Measurements from ENCODE around the gene CARS2.
A peak's percentile ranks its signal among the peaks of the same experiment; 100 is the strongest.

CARS2 gene

GRCh38 chr13:110712849-110713641 is 7.1 kb upstream of the CARS2 start (continued):
- TF ChIP-seq ZNF704 (tag by site-specific recombination; IDR thresholded peaks at IDR 0.05) (no peak), ZNF768 (tag by site-specific recombination; IDR thresholded peaks at IDR 0.05) (no peak), GFI1B (tag by site-specific recombination; IDR thresholded peaks at IDR 0.05) (no peak; the same call in 1 of the 2 replicates), ZNF416 (tag by site-specific recombination; IDR thresholded peaks at IDR 0.05) (no peak), ZNF426 (tag by site-specific recombination; IDR thresholded peaks at IDR 0.05) (no peak), ZXDB (tag by site-specific recombination; IDR thresholded peaks at IDR 0.05) (peak; percentile 82; the same call in 1 of the 2 replicates), ZNF239 (tag by site-specific recombination; IDR thresholded peaks at IDR 0.05) (no peak), ZNF558 (tag by site-specific recombination; IDR thresholded peaks at IDR 0.05) (no peak), ZNF830 (tag by site-specific recombination; IDR thresholded peaks at IDR 0.05; ENCODE audit: low read depth) (no peak), ZNF175 (tag by site-specific recombination; IDR thresholded peaks at IDR 0.05) (no peak), ZNF10 (tag by site-specific recombination; IDR thresholded peaks at IDR 0.05) (0 out of 2 replicates have a peak, but pooled peaks have one; percentile 53), PATZ1 (tag by site-specific recombination; IDR thresholded peaks at IDR 0.05) (peak; percentile 93), ZNF423 (tag by site-specific recombination; IDR thresholded peaks at IDR 0.05) (no peak), ZNF660 (tag by site-specific recombination; IDR thresholded peaks at IDR 0.05) (peak; percentile 72; the same call in 1 of the 2 replicates), ZBTB26 (tag by site-specific recombination; optimal IDR thresholded peaks at IDR 0.05) (peak; percentile 75), ZNF561 (tag by site-specific recombination; IDR thresholded peaks at IDR 0.05; ENCODE audit: borderline replicate concordance) (peak; percentile 48; the same call in 1 of the 2 replicates), ZNF366 (tag by site-specific recombination; conservative IDR thresholded peaks at IDR 0.05) (no peak), ZNF560 (tag by site-specific recombination; IDR thresholded peaks at IDR 0.05; ENCODE audit: borderline replicate concordance) (no peak), ZNF157 (tag by site-specific recombination; IDR thresholded peaks at IDR 0.05) (no peak), SP7 (tag by site-specific recombination; IDR thresholded peaks at IDR 0.05) (peak; percentile 74), REST (tag by site-specific recombination; IDR thresholded peaks at IDR 0.05) (peak; percentile 55; the same call in 1 of the 2 replicates), ZNF169 (tag by site-specific recombination; IDR thresholded peaks at IDR 0.05) (no peak), ZNF510 (tag by site-specific recombination; IDR thresholded peaks at IDR 0.05; ENCODE audit: insufficient replicate concordance) (no peak), ZSCAN4 (tag by site-specific recombination; IDR thresholded peaks at IDR 0.05) (no peak), ZNF664 (tag by site-specific recombination; IDR thresholded peaks at IDR 0.05) (no peak), ZNF174 (tag by site-specific recombination; IDR thresholded peaks at IDR 0.05) (no peak), ZNF350 (tag by site-specific recombination; IDR thresholded peaks at IDR 0.05) (no peak), ZNF677 (tag by site-specific recombination; IDR thresholded peaks at IDR 0.05) (no peak), ZNF48 (tag by site-specific recombination; IDR thresholded peaks at IDR 0.05) (no peak), ZNF221 (tag by site-specific recombination; IDR thresholded peaks at IDR 0.05; ENCODE audit: borderline replicate concordance) (no peak), ZNF19 (tag by site-specific recombination; IDR thresholded peaks at IDR 0.05; ENCODE audit: low read depth) (no peak)

All from HEK293 (cell line).